ENCODE data around the gene ATG13.

The ATG13 gene

GRCh38 chr11:46609386-46609785, 8.0 kb upstream of the ATG13 start:
- DNase-seq = no peak

- DNase-seq = no peak
Observed at GRCh38 chr11:46611526-46612304, 5.6 kb upstream of the ATG13 start.

GRCh38 chr11:46612326-46612725, 5.0 kb upstream of the ATG13 start:
- DNase-seq = no peak

- no peak for DNase-seq
Observed at GRCh38 chr11:46615756-46616155, 1.6 kb upstream of the ATG13 start.

GRCh38 chr11:46616551-46617133, 711 bp upstream of the ATG13 start:
- DNase-seq = peak; percentile 51

GRCh38 chr11:46617972-46618314, 590 bp downstream of the ATG13 start:
- no peak for DNase-seq

GRCh38 chr11:46618837-46619236, 1.5 kb downstream of the ATG13 start:
- no peak for DNase-seq

- no peak for DNase-seq
Observed at GRCh38 chr11:46625406-46625805, 8.1 kb downstream of the ATG13 start.

GRCh38 chr11:46628961-46629360, 11.6 kb downstream of the ATG13 start:
- no peak for DNase-seq

GRCh38 chr11:46630237-46630636, 12.9 kb downstream of the ATG13 start:
- DNase-seq = no peak

GRCh38 chr11:46631676-46632075, 14.3 kb downstream of the ATG13 start:
- DNase-seq = no peak

- no peak for DNase-seq
Observed at GRCh38 chr11:46632502-46632901, 15.1 kb downstream of the ATG13 start.

GRCh38 chr11:46633291-46634217, 16.2 kb downstream of the ATG13 start:
- DNase-seq = no peak

GRCh38 chr11:46635557-46636139, 18.3 kb downstream of the ATG13 start:
- DNase-seq = no peak

GRCh38 chr11:46637546-46637945, 20.2 kb downstream of the ATG13 start:
- no peak for DNase-seq

- no peak for DNase-seq
Observed at GRCh38 chr11:46639197-46639839, 22.0 kb downstream of the ATG13 start.

- DNase-seq = no peak
Observed at GRCh38 chr11:46640036-46640788, 22.9 kb downstream of the ATG13 start.

- DNase-seq = no peak
Observed at GRCh38 chr11:46641639-46642038, 24.3 kb downstream of the ATG13 start.

- no peak for DNase-seq
Observed at GRCh38 chr11:46642627-46643335, 25.4 kb downstream of the ATG13 start.

GRCh38 chr11:46643531-46643930, 26.2 kb downstream of the ATG13 start:
- no peak for DNase-seq

GRCh38 chr11:46643986-46644385, 26.6 kb downstream of the ATG13 start:
- DNase-seq = no peak

Measured in DMS79 treated with DMSO at 0.1 percent for 48 hours (cell line).